Measurements from ENCODE around the gene STYXL1. TPM values are rescaled to one million over a fixed set of nuclear protein-coding genes. Genes with fewer than 3 reads are reported as not detected.

STYXL1 gene
- total RNA-seq, 2 donors from 2014 or later: 17.6 to 40.1 TPM

GRCh38 chr7:76048668-76048988 is 828 bp upstream of the STYXL1 start:
- no peaks in the 10 kb centered on the region for H3K9me3 ChIP-seq
- peaks cover 6% of the 10 kb centered on the region for H3K36me3 ChIP-seq
- H3K27ac ChIP-seq: peak overlapping the region; percentile 96
- H3K27me3 ChIP-seq: no peaks in the 10 kb centered on the region
- DNase-seq (ENCODE audit: low spot score): no peak
- no peak for TF ChIP-seq CTCF (IDR thresholded peaks at IDR 0.05)
- peak overlapping the region; percentile 96 to 100 for H3K4me3 ChIP-seq
- peaks cover 0 to 48% of the 10 kb centered on the region in 2 donors for H3K4me1 ChIP-seq

- TF ChIP-seq CTCF (IDR thresholded peaks at IDR 0.05): no peak
- no peaks in the 10 kb centered on the region for H3K27me3 ChIP-seq
- peak overlapping the region; percentile 96 for H3K27ac ChIP-seq
- H3K36me3 ChIP-seq: peaks cover 6% of the 10 kb centered on the region
- no peaks in the 10 kb centered on the region for H3K9me3 ChIP-seq
- DNase-seq (ENCODE audit: low spot score): no peak
- peak overlapping the region; percentile 96 to 100 for H3K4me3 ChIP-seq
- peaks cover 0 to 38% of the 10 kb centered on the region in 2 donors for H3K4me1 ChIP-seq
Observed at GRCh38 chr7:76047305-76047810, 442 bp downstream of the STYXL1 start.

GRCh38 chr7:76044375-76044865 is 3.4 kb downstream of the STYXL1 start:
- Histone ChIP-seq H3K9me3 (no peaks in the 10 kb centered on the region), H3K4me3 (no peak overlapping the region), H3K36me3 (no peaks in the 10 kb centered on the region), H3K4me1 (peaks cover 0 to 24% of the 10 kb centered on the region in 2 donors), H3K27me3 (no peaks in the 10 kb centered on the region), H3K27ac (no peak overlapping the region)
- TF ChIP-seq CTCF (IDR thresholded peaks at IDR 0.05): no peak
- no peak for DNase-seq (ENCODE audit: low spot score)

- H3K4me3 ChIP-seq: no peak overlapping the region
- no peak for DNase-seq (ENCODE audit: low spot score)
- no peaks in the 10 kb centered on the region for H3K9me3 ChIP-seq
- no peak overlapping the region for H3K27ac ChIP-seq
- TF ChIP-seq CTCF (IDR thresholded peaks at IDR 0.05): no peak
- no peaks in the 10 kb centered on the region for H3K27me3 ChIP-seq
- no peaks in the 10 kb centered on the region for H3K36me3 ChIP-seq
- H3K4me1 ChIP-seq: peaks cover 0 to 7% of the 10 kb centered on the region in 2 donors
Observed at GRCh38 chr7:76040126-76040525, 7.7 kb downstream of the STYXL1 start.

GRCh38 chr7:76037310-76037709 is 10.5 kb downstream of the STYXL1 start:
- peak overlapping the region in 1 of 2 donors; percentile 29 for H3K27ac ChIP-seq

More at GRCh38 chr7:76037310-76037709, 10.5 kb downstream of the STYXL1 start:
- no peak for TF ChIP-seq CTCF (IDR thresholded peaks at IDR 0.05)
- Histone ChIP-seq H3K4me3 (no peak overlapping the region), H3K4me1 (peaks cover 0 to 7% of the 10 kb centered on the region in 2 donors), H3K36me3 (no peaks in the 10 kb centered on the region), H3K27me3 (no peaks in the 10 kb centered on the region), H3K9me3 (no peaks in the 10 kb centered on the region)
- DNase-seq (ENCODE audit: low spot score): no peak
